HG03565 (cell line): ENCODE results near the gene LINGO1.

Experiments
- ATAC-seq: cut with Tn5 transposase; IDR thresholded peaks from one replicate; pipeline ENCODE4 v1.9.1; 2021; ENCODE audit warnings: mild to moderate bottlenecking, moderate library complexity; ENCODE audit not compliant: unreplicated experiment

Gene LINGO1

GRCh38 chr15:77657634-77658238 is 25.0 kb upstream of the LINGO1 start:
- ATAC-seq = no peak

GRCh38 chr15:77656294-77656693 is 23.6 kb upstream of the LINGO1 start:
- ATAC-seq = no peak

GRCh38 chr15:77654975-77655374 is 22.3 kb upstream of the LINGO1 start:
- no peak for ATAC-seq

GRCh38 chr15:77653832-77654480 is 21.2 kb upstream of the LINGO1 start:
- ATAC-seq = no peak

GRCh38 chr15:77650265-77650664 is 17.6 kb upstream of the LINGO1 start:
- ATAC-seq = no peak

- ATAC-seq = no peak
Measured at GRCh38 chr15:77649610-77650009, 16.9 kb upstream of the LINGO1 start.

GRCh38 chr15:77649017-77649416 is 16.3 kb upstream of the LINGO1 start:
- ATAC-seq = no peak

- ATAC-seq = no peak
Measured at GRCh38 chr15:77647961-77648360, 15.2 kb upstream of the LINGO1 start.

GRCh38 chr15:77646104-77646694 is 13.5 kb upstream of the LINGO1 start:
- no peak for ATAC-seq

GRCh38 chr15:77645602-77646001 is 12.9 kb upstream of the LINGO1 start:
- ATAC-seq = no peak

- ATAC-seq = no peak
Measured at GRCh38 chr15:77644543-77645247, 12.0 kb upstream of the LINGO1 start.

- no peak for ATAC-seq
Measured at GRCh38 chr15:77643764-77644163, 11.1 kb upstream of the LINGO1 start.

- no peak for ATAC-seq
Measured at GRCh38 chr15:77642793-77643430, 10.2 kb upstream of the LINGO1 start.

GRCh38 chr15:77641999-77642398 is 9.3 kb upstream of the LINGO1 start:
- ATAC-seq = no peak

GRCh38 chr15:77640615-77641014 is 7.9 kb upstream of the LINGO1 start:
- ATAC-seq = no peak

GRCh38 chr15:77639431-77639830 is 6.7 kb upstream of the LINGO1 start:
- ATAC-seq = no peak

- no peak for ATAC-seq
Measured at GRCh38 chr15:77637851-77638692, 5.4 kb upstream of the LINGO1 start.

- ATAC-seq = no peak
Measured at GRCh38 chr15:77636209-77636608, 3.5 kb upstream of the LINGO1 start.

- no peak for ATAC-seq
Measured at GRCh38 chr15:77634266-77634962, 1.7 kb upstream of the LINGO1 start.

- ATAC-seq = no peak
Measured at GRCh38 chr15:77633913-77634265, 1.2 kb upstream of the LINGO1 start.
